ENCODE data around the gene NUDCD2.
"Not testable (repeated sequence)": the region's sequence is repeated elsewhere in the genome, so short reads cannot be mapped to it uniquely, and the experiment has no call there.

NUDCD2 gene

GRCh38 chr5:163426128-163426527, 33.8 kb downstream of the NUDCD2 start:
- DNase-seq (ENCODE audit: low spot score) = not testable (repeated sequence)

DNA sequence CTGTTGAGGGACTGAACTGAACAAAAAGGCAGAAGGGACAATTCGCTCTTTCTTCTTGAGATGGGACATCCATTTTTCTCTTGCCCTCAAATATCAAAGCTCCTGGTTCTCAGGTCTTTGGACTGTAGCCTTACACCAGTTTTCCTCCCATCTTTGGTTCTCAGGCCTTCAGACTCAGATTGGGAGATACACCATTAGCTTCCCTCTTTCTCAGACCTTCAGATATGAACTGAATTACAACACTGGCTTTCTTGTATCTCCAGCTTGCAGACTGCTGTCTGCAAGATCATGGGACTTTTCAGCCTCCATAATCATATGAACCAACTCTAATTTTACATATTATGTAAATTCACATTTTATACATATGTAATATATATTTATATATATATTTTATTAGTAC, 35.1 kb downstream of the NUDCD2 start:
- DNase-seq (ENCODE audit: low spot score) = no peak

DNA sequence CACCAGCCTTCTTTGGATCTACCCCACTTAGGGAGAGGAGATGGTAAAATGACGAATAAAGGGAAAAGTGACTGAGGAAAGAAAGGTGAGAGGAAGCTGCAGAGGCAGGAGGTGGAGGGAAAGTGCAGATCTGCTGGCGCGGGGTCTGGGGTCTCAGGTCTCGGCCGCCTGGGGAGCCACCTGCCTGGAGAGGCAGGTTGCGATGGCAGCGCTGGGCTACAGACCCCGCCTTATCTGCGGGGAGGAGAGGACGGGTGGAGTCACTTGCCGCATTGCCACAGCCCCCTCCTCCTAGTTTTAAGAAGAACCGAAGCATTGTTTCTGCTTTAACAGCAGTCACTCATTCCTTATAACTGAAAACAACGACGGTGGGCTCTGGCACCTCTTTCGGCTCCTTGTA, 44.2 kb downstream of the NUDCD2 start:
- DNase-seq (ENCODE audit: low spot score) = not testable (repeated sequence)

GRCh38 chr5:163410505-163410904, 49.4 kb downstream of the NUDCD2 start:
- DNase-seq (ENCODE audit: low spot score) = no peak

DNA sequence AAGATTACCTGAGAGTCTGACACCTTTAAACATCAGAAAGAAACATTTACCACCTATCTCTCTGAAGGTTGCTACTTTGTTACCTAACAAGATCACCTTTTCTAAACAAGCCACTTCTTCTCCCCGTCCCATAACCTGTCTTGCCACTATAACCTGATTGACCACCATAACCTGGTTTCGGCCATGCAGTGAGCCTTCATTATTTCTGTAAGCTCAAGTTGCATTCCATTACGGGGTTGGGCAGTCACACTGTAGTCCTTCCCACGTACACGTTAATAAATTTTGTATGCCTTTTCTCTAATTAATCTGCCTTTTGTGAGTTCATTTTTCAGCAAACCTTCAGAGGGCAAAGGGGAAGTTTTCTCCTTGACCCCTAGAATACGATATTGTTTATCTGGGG, 50.5 kb downstream of the NUDCD2 start:
- DNase-seq (ENCODE audit: low spot score) = no peak

DNA sequence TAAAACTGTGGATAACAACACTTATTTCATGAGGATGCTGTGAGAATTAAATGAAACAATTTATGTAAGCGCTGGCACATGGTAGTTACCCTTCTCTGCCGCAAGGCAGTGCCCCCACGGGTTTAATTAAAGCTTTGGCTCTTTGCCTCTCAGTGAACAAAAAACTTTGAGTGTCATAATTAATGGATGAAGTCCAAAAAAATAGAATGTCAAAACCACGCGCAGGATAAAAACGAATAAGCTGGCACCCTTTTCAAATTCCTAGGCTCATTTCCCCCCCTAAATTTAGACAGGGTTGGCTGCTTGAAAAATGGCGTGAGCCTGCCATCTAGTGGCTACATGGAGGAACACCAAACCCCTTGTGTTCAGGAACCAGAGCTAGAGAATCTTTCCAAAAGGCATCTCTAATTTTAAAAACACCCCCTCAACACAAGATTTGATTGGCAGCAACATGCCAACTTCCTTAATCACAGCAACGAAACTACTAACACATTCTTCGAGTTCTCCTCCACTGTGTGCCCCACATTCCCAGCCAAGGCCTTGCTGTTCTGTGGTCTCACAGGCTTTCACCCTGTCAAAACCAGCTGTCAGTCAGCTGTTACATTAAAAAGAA, 51.5 kb downstream of the NUDCD2 start:
- peak; percentile 55 for DNase-seq (ENCODE audit: low spot score)

DNA sequence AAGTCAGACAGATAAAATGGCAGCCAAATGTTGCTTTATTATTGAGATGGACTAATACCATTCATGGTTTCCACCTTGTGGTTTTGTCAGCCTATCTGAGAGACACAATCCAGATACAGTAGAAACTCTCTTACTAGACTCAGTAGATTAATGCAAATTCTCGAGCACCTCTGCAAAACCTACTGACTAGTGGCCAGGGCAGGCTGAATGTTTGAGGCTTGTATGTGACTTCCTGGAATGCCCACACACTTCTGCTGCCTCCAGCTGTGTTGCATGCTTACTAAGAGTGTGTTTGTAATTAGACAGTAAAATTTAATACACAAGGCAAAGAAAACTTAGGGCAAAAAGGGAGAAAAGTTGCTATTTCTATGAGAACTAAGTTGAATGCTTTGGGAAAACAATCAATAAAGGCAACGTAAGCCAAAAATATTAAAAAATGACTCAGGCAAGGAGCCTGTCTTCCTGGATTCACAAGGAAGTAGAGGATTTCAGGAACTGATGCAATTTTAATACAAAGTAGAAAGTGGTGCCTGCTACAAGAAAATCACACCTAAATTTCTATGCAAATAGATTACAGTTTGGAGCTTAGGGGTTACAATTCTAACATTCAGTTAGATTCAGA, 52.8 kb downstream of the NUDCD2 start:
- no peak for DNase-seq (ENCODE audit: low spot score)

DNA sequence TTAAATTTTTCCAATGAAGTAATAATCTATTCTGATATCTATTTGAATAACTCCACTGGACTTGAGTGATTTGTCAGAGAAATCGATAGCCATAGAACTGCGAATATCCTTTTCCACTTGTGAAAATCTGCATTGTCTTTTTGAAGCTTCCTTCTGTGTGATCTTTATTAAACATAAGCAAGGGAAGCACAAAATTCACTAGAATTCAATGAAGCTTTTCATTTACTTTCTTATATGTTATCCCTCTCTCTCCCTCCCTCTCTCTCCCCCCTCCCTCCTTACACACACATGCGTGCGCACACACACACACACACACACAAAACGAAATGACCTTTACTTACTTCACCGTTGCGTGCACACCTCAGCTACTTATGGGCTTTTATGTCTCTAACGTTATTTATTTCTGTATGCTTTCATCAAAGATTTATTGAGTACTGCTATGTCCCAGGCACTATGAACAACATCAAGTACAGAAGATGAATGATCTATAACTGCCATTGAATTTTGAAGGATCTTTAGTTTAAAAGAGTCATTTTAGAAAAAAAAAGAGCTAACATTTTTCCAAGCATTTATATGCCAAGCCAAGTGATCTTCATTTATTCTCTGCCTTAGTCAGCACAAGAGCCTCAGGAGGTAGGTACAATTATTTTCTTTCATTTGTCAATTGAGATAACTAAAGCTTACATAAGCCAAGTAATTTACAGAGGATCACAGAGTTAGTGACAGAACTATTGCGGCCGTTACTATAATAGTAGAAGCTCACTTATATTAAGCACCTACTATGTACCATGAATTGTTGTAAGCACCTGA, 55.3 kb downstream of the NUDCD2 start:
- DNase-seq (ENCODE audit: low spot score) = no peak

GRCh38 chr5:163402007-163402406, 57.9 kb downstream of the NUDCD2 start:
- DNase-seq (ENCODE audit: low spot score) = no peak

DNA sequence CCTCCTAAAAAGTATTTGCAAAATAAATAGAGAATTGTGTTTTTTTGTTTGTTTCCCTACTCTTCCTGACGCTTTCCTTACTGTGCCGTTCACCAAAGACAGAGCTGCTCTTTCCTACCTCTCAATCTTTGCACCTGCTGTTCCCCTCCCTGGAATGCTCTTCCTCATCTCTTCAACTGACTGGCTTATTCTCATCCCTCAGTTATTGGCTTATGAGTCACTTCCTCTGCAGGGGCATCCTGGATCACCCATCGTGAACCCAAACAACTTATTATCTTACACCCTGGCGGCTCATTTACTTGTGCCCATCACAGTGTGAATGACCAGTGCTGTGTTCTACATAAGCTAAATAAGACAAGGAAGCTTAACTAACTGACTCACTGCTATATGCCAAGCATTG, 58.6 kb downstream of the NUDCD2 start:
- peak; percentile 13 for DNase-seq (ENCODE audit: low spot score)

DNA sequence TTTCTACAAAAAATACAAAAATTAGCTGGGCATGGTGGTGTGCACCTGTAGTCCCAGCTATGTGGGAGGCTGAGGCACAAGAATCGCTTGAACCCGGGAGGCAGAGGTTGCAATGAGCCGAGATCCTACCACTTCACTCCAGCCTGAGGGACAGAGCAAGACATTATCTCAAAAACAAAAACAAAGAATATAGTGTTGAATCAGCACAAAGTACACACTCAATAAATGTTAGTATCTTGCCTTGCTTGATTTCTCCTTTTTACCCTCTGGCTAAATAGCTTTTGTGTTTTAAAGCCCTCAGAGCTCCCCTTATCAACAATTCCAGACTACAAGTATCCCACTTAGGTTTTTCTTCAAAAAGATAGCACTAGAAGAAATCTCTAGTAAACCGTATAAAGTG, 60.0 kb downstream of the NUDCD2 start:
- DNase-seq (ENCODE audit: low spot score) = no peak

DNA sequence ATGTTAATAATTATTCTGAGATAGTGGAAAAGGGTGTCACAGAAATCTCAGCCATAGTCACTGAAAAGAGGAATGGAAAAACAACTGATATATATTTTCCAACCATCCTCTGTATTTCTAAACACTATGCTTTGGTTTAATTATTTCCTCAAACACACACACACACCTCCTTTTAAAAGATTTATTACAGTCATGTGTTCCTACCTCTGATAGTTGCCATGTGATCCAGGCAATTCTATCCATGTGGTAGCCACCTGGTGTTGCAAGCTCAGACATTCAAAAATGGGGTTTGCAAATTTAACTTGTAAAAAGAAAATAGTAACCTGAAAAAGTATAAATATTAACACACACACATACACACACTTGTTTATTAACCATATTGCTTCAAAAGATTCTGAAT, 62.5 kb downstream of the NUDCD2 start:
- DNase-seq (ENCODE audit: low spot score) = no peak

GRCh38 chr5:163396818-163397340, 63.0 kb downstream of the NUDCD2 start:
- DNase-seq (ENCODE audit: low spot score) = not testable (repeated sequence)

All from SW480 (cell line).